ENCODE measurements around the gene PITPNM2.

PITPNM2 gene

DNA sequence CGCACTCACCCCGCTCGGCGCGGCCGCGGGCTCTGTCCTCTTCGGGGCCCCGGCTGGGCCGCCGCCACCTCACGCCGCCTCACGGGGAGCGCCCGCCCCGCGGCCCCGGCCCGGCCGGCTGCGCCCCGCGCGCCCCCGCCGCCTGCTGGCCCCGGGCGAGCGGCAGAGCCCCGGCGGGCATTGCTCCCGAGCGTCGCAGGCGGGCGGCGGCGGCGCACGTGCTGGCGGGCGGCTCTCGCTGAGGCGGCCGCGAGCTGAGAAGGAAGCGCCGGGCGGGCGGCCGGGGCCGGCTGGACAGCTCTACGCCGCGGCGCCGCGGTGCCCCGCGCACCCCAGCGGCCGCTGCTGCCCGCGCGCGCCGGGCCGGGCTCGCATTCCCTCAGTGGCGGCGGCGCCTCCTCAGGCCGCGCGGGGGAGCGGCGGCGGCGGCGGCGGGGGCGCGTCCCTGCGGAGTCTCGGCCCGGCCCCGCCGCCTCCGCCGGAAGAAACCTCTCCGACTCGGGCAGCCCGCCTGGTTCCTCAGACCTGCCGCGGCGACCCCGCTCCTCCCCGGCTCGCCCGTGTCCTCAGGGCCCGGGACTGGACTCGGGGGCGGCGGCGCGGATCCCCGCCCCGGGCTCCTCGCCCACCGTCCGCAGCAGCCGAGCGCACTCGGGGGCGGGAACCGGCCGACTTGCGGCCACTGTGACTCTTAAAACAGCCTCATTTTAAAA, at the start of gene PITPNM2:
PITPNM2 (minus strand) TSS at position 347 of the 713 bp plus-strand sequence. CDS start 116,500 bp downstream, outside the sequence.
- CTCF ChIA-PET = interaction anchor here (0.6 to 1.6 kb wide), 4 partner anchors 9 to 87 kb away, joined by 3 to 4 read pairs (median 3); no protein-coding TSS in a partner anchor
- POLR2A ChIA-PET = no interaction called here
- peak; percentile 50 for TF ChIP-seq CTCF (IDR thresholded peaks at IDR 0.05; ENCODE audit: control extremely low read depth, extremely low read depth, low read depth, missing control alignments)
- DNase-seq (ENCODE audit: extremely low spot score) = peak; percentile 76

DNA sequence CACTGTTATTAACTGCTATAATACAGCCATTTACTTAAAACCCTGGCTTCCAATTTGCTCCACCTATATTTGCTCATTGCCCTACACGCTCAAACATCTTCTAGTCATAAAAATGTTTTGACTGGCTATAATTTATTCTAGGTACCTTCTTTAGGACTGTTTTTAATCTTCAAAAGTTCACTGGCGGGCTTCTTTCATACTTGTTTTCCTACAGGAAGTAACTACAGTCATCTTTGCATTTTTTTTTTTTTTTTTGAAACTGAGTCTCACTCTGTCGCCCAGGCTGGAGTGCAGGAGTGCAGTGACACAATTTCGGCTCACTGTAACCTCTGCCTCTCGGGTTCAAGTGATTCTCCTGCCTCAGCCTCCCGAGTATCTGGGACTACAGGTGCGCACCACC, 49.5 kb upstream of the PITPNM2 start:
- ChIA-PET POLR2A (no interaction called here), CTCF (no interaction called here)
- TF ChIP-seq CTCF (IDR thresholded peaks at IDR 0.05; ENCODE audit: control extremely low read depth, extremely low read depth, low read depth, missing control alignments) = no peak
- no peak for DNase-seq (ENCODE audit: extremely low spot score)

GRCh38 chr12:123199936-123200335, 49.0 kb upstream of the PITPNM2 start:
- TF ChIP-seq CTCF (IDR thresholded peaks at IDR 0.05; ENCODE audit: control extremely low read depth, extremely low read depth, low read depth, missing control alignments) = no peak
- DNase-seq (ENCODE audit: extremely low spot score) = no peak
- ChIA-PET CTCF (no interaction called here), POLR2A (interaction anchor here (0.5 kb wide), 1 partner anchor 224 kb away, joined by 3 read pairs; no protein-coding TSS in a partner anchor)

GRCh38 chr12:123187637-123188036, 36.7 kb upstream of the PITPNM2 start:
- DNase-seq (ENCODE audit: extremely low spot score) = no peak
- ChIA-PET POLR2A (no interaction called here), CTCF (interaction anchor here (1.2 kb wide), 1 partner anchor 31 kb away, joined by 3 read pairs; no protein-coding TSS in a partner anchor)
- TF ChIP-seq CTCF (IDR thresholded peaks at IDR 0.05; ENCODE audit: control extremely low read depth, extremely low read depth, low read depth, missing control alignments) = no peak

GRCh38 chr12:123180171-123180570, 29.3 kb upstream of the PITPNM2 start:
- POLR2A ChIA-PET = no interaction called here
- no peak for TF ChIP-seq CTCF (IDR thresholded peaks at IDR 0.05; ENCODE audit: control extremely low read depth, extremely low read depth, low read depth, missing control alignments)
- no peak for DNase-seq (ENCODE audit: extremely low spot score)
- CTCF ChIA-PET = interaction anchor here (0.7 to 2.4 kb wide), 5 partner anchors 9 to 19 kb away, joined by 3 to 8 read pairs (median 3); no protein-coding TSS in a partner anchor

GRCh38 chr12:123171967-123172366, 21.1 kb upstream of the PITPNM2 start:
- CTCF ChIA-PET = interaction anchor here (0.6 to 1.6 kb wide), 2 partner anchors 8 to 26 kb away, joined by 3 read pairs; no protein-coding TSS in a partner anchor

More at GRCh38 chr12:123171967-123172366, 21.1 kb upstream of the PITPNM2 start:
- no peak for TF ChIP-seq CTCF (IDR thresholded peaks at IDR 0.05; ENCODE audit: control extremely low read depth, extremely low read depth, low read depth, missing control alignments)
- POLR2A ChIA-PET = no interaction called here
- no peak for DNase-seq (ENCODE audit: extremely low spot score)

All from GM10248 (cell line).